LNCAP (cell line): ENCODE results near the gene MYL11.

Experiments
- TF ChIP-seq, protein P1 (sequence below): fragments of 450-650 bp; IDR thresholded peaks from 2 replicates; pipeline ENCODE4 v1.5.1; 2017; ENCODE audit warnings: mild to moderate bottlenecking

Gene MYL11

GRCh38 chr16:30354423-30355143 lies 20.0 kb upstream of the MYL11 start:
- TF ChIP-seq, protein P1, sequence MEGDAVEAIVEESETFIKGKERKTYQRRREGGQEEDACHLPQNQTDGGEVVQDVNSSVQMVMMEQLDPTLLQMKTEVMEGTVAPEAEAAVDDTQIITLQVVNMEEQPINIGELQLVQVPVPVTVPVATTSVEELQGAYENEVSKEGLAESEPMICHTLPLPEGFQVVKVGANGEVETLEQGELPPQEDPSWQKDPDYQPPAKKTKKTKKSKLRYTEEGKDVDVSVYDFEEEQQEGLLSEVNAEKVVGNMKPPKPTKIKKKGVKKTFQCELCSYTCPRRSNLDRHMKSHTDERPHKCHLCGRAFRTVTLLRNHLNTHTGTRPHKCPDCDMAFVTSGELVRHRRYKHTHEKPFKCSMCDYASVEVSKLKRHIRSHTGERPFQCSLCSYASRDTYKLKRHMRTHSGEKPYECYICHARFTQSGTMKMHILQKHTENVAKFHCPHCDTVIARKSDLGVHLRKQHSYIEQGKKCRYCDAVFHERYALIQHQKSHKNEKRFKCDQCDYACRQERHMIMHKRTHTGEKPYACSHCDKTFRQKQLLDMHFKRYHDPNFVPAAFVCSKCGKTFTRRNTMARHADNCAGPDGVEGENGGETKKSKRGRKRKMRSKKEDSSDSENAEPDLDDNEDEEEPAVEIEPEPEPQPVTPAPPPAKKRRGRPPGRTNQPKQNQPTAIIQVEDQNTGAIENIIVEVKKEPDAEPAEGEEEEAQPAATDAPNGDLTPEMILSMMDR = no peak

GRCh38 chr16:30355144-30355953 lies 19.3 kb upstream of the MYL11 start, which contains the start of gene CD2BP2:
Gene CD2BP2, minus strand, starts transcription at chr16:30355308. Its CDS starts 627 bp downstream, at chr16:30354681.
- TF ChIP-seq, protein P1 = no peak; the same call in 1 of the 2 replicates

DNA sequence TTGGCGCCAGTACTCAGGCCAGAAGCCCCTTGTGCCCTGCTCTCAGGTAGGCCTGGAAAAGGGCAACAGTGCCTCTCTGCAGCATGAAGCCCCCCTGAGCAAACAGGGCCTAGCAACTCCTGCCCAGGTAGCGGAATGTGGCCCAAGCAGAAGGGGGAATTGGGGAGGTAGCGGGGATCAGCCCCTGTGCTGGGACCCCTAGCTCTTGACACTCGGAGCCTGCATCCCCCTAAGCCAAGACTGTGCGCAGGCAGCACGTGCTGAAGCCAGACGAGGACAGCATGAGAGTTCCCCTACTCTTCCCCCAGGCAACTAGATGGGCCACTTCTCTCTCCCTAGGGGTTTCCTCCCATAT lies 18.7 kb upstream of the MYL11 start:
- TF ChIP-seq, protein P1 = no peak

DNA sequence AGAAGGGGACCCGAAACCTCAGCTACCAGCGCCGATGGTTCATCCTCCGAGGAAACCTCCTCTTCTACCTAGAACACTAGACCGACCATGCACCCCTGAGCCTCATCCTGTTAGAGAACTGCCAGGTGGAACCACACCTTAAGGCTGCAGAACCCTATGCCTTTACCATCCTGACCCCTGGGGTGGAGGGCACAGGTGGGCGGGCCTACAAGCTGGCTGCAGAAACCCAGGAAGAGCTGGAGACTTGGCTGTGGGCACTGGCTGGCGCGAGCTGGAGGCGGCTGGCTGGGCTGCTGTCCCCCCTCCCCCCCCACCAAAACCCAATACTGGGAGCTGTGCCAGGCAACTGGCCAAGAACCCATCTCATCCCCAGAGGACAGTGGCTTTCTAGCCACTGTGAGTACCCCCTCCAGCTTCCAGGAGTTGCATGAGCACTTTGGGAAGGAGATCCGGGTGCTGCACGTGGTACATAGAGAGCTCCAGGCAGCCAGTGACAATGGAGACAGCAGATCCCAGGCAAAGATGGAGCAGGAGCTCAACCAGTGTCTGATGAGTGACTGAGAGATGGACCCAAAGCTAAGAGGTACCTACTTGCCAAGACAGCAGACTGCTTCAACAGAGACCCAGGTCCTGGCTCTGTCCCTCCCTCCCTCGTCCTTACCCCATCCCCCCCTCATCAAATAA lies 18.1 kb upstream of the MYL11 start:
- TF ChIP-seq, protein P1 = no peak

GRCh38 chr16:30357085-30357714 lies 17.4 kb upstream of the MYL11 start:
- TF ChIP-seq, protein P1 = no peak

- TF ChIP-seq, protein P1 = no peak
Measured at GRCh38 chr16:30357715-30358576, 16.7 kb upstream of the MYL11 start.
